Measurements from ENCODE around the gene ASB10. TPM values are rescaled to one million over a fixed set of nuclear protein-coding genes. Genes with fewer than 3 reads are reported as not detected.
A peak's percentile ranks its signal among the peaks of the same experiment; 100 is the strongest.

The ASB10 gene
- total and polyA plus RNA-seq, 2 of the 13 experiments (the other 11 are each of a cell fraction or from before 2014, with no cell fraction given), result not detected

- TF ChIP-seq ZNF235 (CRISPR knock-in tag; IDR thresholded peaks at IDR 0.05; ENCODE audit: borderline replicate concordance), result 0 out of 2 replicates have a peak, but pooled peaks have one; percentile 39
- TF ChIP-seq GMEB2 (CRISPR knock-in tag; IDR thresholded peaks at IDR 0.05; ENCODE audit: low read depth), result no peak
- TF ChIP-seq MEF2D (CRISPR knock-in tag; IDR thresholded peaks at IDR 0.05), result no peak
- no peak for TF ChIP-seq ZNF564 (CRISPR knock-in tag; IDR thresholded peaks at IDR 0.05)
- TF ChIP-seq SP1 (IDR thresholded peaks at IDR 0.05), result no peak
- TF ChIP-seq SP1 (CRISPR knock-in tag; IDR thresholded peaks at IDR 0.05), result 0 out of 2 replicates have a peak, but pooled peaks have one; percentile 39
- no peak for TF ChIP-seq ZNF10 (CRISPR knock-in tag; IDR thresholded peaks at IDR 0.05; ENCODE audit: borderline replicate concordance, low read depth)
- TF ChIP-seq NFIC (IDR thresholded peaks at IDR 0.05; ENCODE audit: low read length), result no peak
- TF ChIP-seq ZFP41 (CRISPR knock-in tag; IDR thresholded peaks at IDR 0.05; ENCODE audit: borderline replicate concordance), result no peak
- no peak; the same call in 1 of the 2 replicates for TF ChIP-seq ARID4A (CRISPR knock-in tag; IDR thresholded peaks at IDR 0.05; ENCODE audit: borderline replicate concordance)
- TF ChIP-seq RNF2 (conservative IDR thresholded peaks at IDR 0.05; ENCODE audit: low read depth), result peak; percentile 55; the same call in 1 of the 2 replicates
- TF ChIP-seq MTF2 (CRISPR knock-in tag; IDR thresholded peaks at IDR 0.05; ENCODE audit: borderline replicate concordance), result peak; percentile 88; the same call in 1 of the 2 replicates
- no peak for TF ChIP-seq ZNF138 (CRISPR knock-in tag; IDR thresholded peaks at IDR 0.05; ENCODE audit: low read depth)
- no peak for TF ChIP-seq ZNF207 (IDR thresholded peaks at IDR 0.05; ENCODE audit: borderline replicate concordance)
- no peak for TF ChIP-seq ZNF609 (CRISPR knock-in tag; IDR thresholded peaks at IDR 0.05; ENCODE audit: borderline replicate concordance)
- peak; percentile 38; the same call in 1 of the 2 replicates for TF ChIP-seq GMEB1 (CRISPR knock-in tag; IDR thresholded peaks at IDR 0.05; ENCODE audit: borderline replicate concordance)
Measured at GRCh38 chr7:151172273-151173141, 14.5 kb downstream of the ASB10 start (continued).
